Right lobe of liver (tissue), 6 donors: Measurements from ENCODE around the gene WDR35. TPM values are rescaled to one million over a fixed set of nuclear protein-coding genes. Genes with fewer than 3 reads are reported as not detected.

ENCODE experiments used
- ATAC-seq, 4 donors: fragments of 200-7000 bp; cut with Tn5 transposase; one replicate each; pipeline ENCODE4 v1.9.1; 2020; ENCODE audit warnings: mild to moderate bottlenecking in 4 of 4, moderate library complexity in 4 of 4
- DNase-seq, 3 donors: peaks; one replicate each; pipeline ENCODE4 v3.0.0-alpha.2; 2020
- H3K27ac ChIP-seq, 3 donors: fragments of 200-600 bp; one replicate each; pipeline ENCODE4 v1.8.0; 2022
- H3K27me3 ChIP-seq, 2 donors: fragments of 200-600 bp; one replicate each; pipeline ENCODE4 v1.8.0; 2022
- H3K36me3 ChIP-seq, 4 donors: fragments of 200-600 bp; sonication (generic) in 1 of 4; one replicate each; pipeline versions ENCODE4 v1.5.1 to v1.8.0; 2017 to 2022; ENCODE audit warnings: control low read depth in 1 of 4
- H3K4me1 ChIP-seq, 4 donors: fragments of 200-600 bp; sonication (generic) in 1 of 4; one replicate each; pipeline versions ENCODE4 v1.5.1 to v1.8.0; 2017 to 2022; ENCODE audit warnings: control low read depth in 1 of 4
- H3K4me3 ChIP-seq, 3 donors: fragments of 200-600 bp; one replicate each; pipeline ENCODE4 v1.8.0; 2022
- H3K9me3 ChIP-seq, 4 donors: fragments of 200-600 bp; sonication (generic) in 1 of 4; one replicate each; pipeline versions ENCODE4 v1.5.1 to v1.8.0; 2017 to 2022; ENCODE audit warnings: control low read depth in 1 of 4
- CTCF ChIP-seq, 4 donors: fragments of 200-600 bp in 3 of 4; fragments of 450-650 bp in 1 of 4; IDR thresholded peaks; one replicate each; pipeline versions ENCODE4 v1.5.1 to v1.8.0; 2016 to 2022; ENCODE audit warnings: antibody characterized with exemption in 4 of 4, mild to moderate bottlenecking in 2 of 4
- POLR2A ChIP-seq: fragments of 450-650 bp; IDR thresholded peaks from one replicate; pipeline ENCODE4 v1.6.1; 2017; ENCODE audit warnings: antibody characterized with exemption, mild to moderate bottlenecking
- WGBS: methylation state at CpG from one replicate; pipeline ENCODE4 v1.1.6; 2018; ENCODE audit warnings: low coverage, low lambda C conversion rate; ENCODE audit not compliant: insufficient coverage; ENCODE audit errors: missing lambda C conversion rate; 5-methylcytosine and 5-hydroxymethylcytosine counted together
- intact Hi-C, 2 donors: fragments of 100-400 bp; cut with DNase I; formaldehyde crosslinking; loops; one replicate each; pipeline versions ENCODE4 v1.11.2 to v1.14.1; 2022
- total RNA-seq, 6 experiments: library from RNA; depleted of rRNA in 2 of 6; stranded (reverse); fragments of >200 nt in 2 of 6; fragmentation: NEBNext Ultra II Directional in 3 of 6; extraction: Animal tissue kit (Norgen Biotek cat#: 25700) in 3 of 6; gene quantifications; one replicate each; pipeline versions ENCODE4 v1.1.0 to v1.2.4, GENCODE V29; 2016 to 2023
- donor health status: DM: no; HTN: yes; CAD: no.
- donor health status: DM: no; HTN: no; CAD: no.
- donor health status: DM: no; HTN: no; CAD: no.
- donor health status: DM: no; HTN: yes; CAD: no.
- donor health status: DM: no; HTN: yes; CAD: no.

WDR35 gene
- total RNA-seq, 6 experiments from 2014 or later: 1.2 to 3.3 (median 2.5) TPM

- ATAC-seq (no peak), DNase-seq (no peak)
- 66% methylated on average over 2 of the region's 2 CpGs for WGBS
- H3K36me3 ChIP-seq: no peaks in the 10 kb centered on the region
- H3K4me1 ChIP-seq: no peaks in the 10 kb centered on the region
- no peak overlapping the region for H3K27ac ChIP-seq
- TF ChIP-seq CTCF (IDR thresholded peaks at IDR 0.05) (no peak), POLR2A (no peak)
- H3K9me3 ChIP-seq: no peaks in the 10 kb centered on the region
- H3K27me3 ChIP-seq: no peaks in the 10 kb centered on the region
- intact Hi-C loops: no loop called here
- H3K4me3 ChIP-seq: no peak overlapping the region
These were observed 45.6 kb downstream of the WDR35 start for GRCh38 chr2:19944205-19944845.

- H3K36me3 ChIP-seq: no peaks in the 10 kb centered on the region
- DNase-seq (no peak), ATAC-seq (no peak)
- H3K4me3 ChIP-seq: no peak overlapping the region
- no peak for TF ChIP-seq CTCF (IDR thresholded peaks at IDR 0.05)
- TF ChIP-seq POLR2A: no peak
- H3K4me1 ChIP-seq: no peaks in the 10 kb centered on the region
- WGBS: 5% methylated on average over 1 of the region's 1 CpG
- H3K27me3 ChIP-seq: no peaks in the 10 kb centered on the region
- no peak overlapping the region for H3K27ac ChIP-seq
- intact Hi-C loops: no loop called here
- no peaks in the 10 kb centered on the region for H3K9me3 ChIP-seq
These were observed 46.7 kb downstream of the WDR35 start for GRCh38 chr2:19943189-19943588.

- DNase-seq (no peak), ATAC-seq (no peak)
- Histone ChIP-seq H3K4me3 (no peak overlapping the region), H3K4me1 (no peaks in the 10 kb centered on the region), H3K9me3 (no peaks in the 10 kb centered on the region), H3K27ac (no peak overlapping the region), H3K36me3 (peaks cover 0 to 8% (median 0%) of the 10 kb centered on the region in 4 donors), H3K27me3 (no peaks in the 10 kb centered on the region)
- intact Hi-C loops: no loop called here
- TF ChIP-seq CTCF (IDR thresholded peaks at IDR 0.05) (no peak), POLR2A (no peak)
These were observed 47.7 kb downstream of the WDR35 start for GRCh38 chr2:19942199-19942598.

GRCh38 chr2:19937004-19937403 is 52.9 kb downstream of the WDR35 start:
- intact Hi-C loops: no loop called here
- ATAC-seq (no peak), DNase-seq (no peak)
- H3K4me1 ChIP-seq: no peaks in the 10 kb centered on the region
- peaks cover 0 to 8% (median 0%) of the 10 kb centered on the region in 4 donors for H3K36me3 ChIP-seq
- H3K4me3 ChIP-seq: no peak overlapping the region
- no peaks in the 10 kb centered on the region for H3K9me3 ChIP-seq
- no peak overlapping the region for H3K27ac ChIP-seq
- no peaks in the 10 kb centered on the region for H3K27me3 ChIP-seq
- TF ChIP-seq CTCF (IDR thresholded peaks at IDR 0.05) (no peak), POLR2A (no peak)
- WGBS: 84% methylated on average over 4 of the region's 4 CpGs

- DNase-seq (no peak), ATAC-seq (no peak)
- no peak for TF ChIP-seq POLR2A
- TF ChIP-seq CTCF (IDR thresholded peaks at IDR 0.05): no peak
- no peak overlapping the region for H3K27ac ChIP-seq
- no peaks in the 10 kb centered on the region for H3K27me3 ChIP-seq
- intact Hi-C loops: no loop called here
- no peaks in the 10 kb centered on the region for H3K4me1 ChIP-seq
- 90% methylated on average over 2 of the region's 2 CpGs for WGBS
- H3K9me3 ChIP-seq: no peaks in the 10 kb centered on the region
- H3K4me3 ChIP-seq: no peak overlapping the region
- H3K36me3 ChIP-seq: peaks cover 0 to 8% (median 0%) of the 10 kb centered on the region in 4 donors
These were observed 53.7 kb downstream of the WDR35 start for GRCh38 chr2:19936203-19936602.
